Spleen (tissue), 7 donors: ENCODE results near the gene INO80C.

ENCODE experiments used
- CTCF ChIP-seq, 11 experiments: fragments of 200-600 bp in 7 of 11; fragments of 450-650 bp in 4 of 11; sonication (generic) in 4 of 11; IDR thresholded peaks in 8 of 11; conservative IDR thresholded peaks in 3 of 11; 1 replicate in 7 of 11; 2 replicates in 4 of 11; pipeline versions ENCODE4 v1.4.0 to v1.8.0; 2016 to 2021; ENCODE audit warnings: antibody characterized with exemption in 11 of 11, inconsistent platforms in 4 of 11, mild to moderate bottlenecking in 1 of 11
- POLR2AphosphoS5 ChIP-seq, 3 donors: sonication (generic); formaldehyde crosslinking; IDR thresholded peaks; one replicate each; pipeline ENCODE4 v1.5.1; 2017; ENCODE audit warnings: antibody characterized with exemption in 3 of 3
- donor health status: DM: no; HTN: no; CAD: no; lungs with moderate emphysema.
- donor health status: DM: no; HTN: no; CAD: no.
- donor health status: DM: no; HTN: no; CAD: no.

GRCh38 chr18:35515460-35516130 is 17.8 kb upstream of the INO80C start:
- TF ChIP-seq CTCF (IDR thresholded peaks at IDR 0.05 in 8 of 11, conservative IDR thresholded peaks at IDR 0.05 in 3 of 11), result no peak
- no peak for TF ChIP-seq POLR2AphosphoS5 (IDR thresholded peaks at IDR 0.05)
